HG02571 (cell line): Measurements from ENCODE around the gene COG5.

Experiments
- ATAC-seq: cut with Tn5 transposase; IDR thresholded peaks from one replicate; pipeline ENCODE4 v1.9.1; 2021; ENCODE audit warnings: mild to moderate bottlenecking, moderate library complexity; ENCODE audit not compliant: unreplicated experiment

Gene COG5

DNA sequence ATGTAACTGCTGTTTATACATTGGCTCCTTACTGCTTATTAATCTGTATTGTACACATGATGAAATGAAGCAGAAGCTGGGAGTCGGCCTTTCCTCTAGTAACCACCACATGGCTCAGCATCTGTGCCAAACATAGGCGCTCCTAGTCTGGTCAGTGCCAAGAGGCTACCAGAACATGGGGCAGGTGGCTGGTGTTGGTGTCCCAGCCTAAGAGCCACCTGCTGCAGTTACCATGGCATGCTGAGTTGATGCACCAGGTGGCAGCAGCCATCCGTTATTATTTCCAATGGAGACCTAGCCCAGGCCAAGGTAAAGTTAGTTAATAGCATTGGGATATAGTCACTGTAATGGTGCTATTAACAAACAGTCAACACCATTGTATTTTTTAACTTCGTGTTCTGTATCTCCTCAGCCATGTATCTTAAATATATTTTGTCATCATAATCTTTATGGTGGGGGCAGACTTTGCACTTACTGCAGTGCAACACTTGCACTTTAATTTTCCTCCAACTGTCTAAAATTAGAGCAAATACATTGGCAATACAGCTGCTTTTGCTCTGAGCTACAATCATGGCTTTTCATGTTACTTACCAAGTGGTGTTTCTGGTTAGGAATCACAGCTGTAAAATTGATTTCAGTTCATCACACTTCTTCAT is 361.8 kb downstream of the COG5 start:
- ATAC-seq: no peak

DNA sequence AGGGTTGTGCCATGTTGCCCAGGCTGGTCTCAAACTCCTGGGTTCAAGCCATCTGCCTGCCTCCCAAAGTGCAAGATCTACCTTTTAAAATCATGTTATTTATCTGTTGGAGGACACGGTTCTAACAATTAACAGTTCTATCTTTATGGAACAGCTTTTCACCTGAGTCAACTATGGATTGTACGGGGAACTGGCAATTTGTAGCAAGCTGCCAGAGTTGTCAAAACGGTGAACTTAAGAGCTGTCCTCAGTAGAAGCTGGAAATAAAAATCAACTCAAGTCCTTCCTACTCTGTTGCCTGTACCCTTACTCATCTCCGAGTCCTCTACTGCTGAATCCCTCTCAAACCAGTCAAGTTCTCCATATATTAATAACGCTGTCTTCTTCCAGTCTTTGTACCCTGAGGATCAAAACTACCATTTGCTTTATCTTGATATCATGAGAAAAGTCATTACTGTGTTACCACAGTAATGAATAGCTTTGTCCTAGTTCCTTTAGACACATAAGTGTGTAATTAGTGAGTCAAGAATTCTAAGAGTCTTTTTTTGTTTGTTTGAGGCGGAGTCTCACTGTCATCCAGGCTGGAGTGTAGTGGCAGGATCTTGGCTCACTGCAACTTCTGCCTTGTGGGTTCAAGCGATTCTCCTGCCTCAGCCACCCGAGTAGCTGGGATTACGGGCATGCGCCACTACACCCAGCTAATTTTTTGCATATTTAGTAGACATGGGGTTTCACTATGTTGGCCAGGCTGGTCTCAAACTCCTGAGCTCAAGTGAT is 366.7 kb downstream of the COG5 start:
- no peak for ATAC-seq

GRCh38 chr7:107194052-107194451 is 369.7 kb downstream of the COG5 start:
- ATAC-seq: no peak

DNA sequence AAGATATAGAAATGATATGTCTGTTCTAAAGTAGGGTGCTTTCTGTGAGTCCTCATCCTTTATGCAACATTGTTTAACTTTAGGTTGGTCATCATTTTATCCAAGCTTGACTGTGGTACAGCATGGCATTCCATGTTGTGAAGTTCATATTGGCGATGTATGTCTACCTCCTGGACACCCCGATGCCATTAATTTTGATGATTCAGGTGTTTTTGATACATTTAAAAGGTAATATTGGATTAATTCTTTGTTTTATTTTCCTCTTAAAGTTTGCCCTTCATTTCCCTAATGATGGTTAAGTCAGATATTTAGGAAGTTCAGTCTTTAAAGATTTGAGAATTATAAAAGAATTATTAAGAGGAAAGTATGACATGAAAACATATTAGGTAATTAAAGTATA is 373.6 kb downstream of the COG5 start:
- no peak for ATAC-seq

- no peak for ATAC-seq
Observed at GRCh38 chr7:107187774-107188173, 375.9 kb downstream of the COG5 start.

GRCh38 chr7:107186240-107186639 is 377.5 kb downstream of the COG5 start:
- ATAC-seq: no peak

DNA sequence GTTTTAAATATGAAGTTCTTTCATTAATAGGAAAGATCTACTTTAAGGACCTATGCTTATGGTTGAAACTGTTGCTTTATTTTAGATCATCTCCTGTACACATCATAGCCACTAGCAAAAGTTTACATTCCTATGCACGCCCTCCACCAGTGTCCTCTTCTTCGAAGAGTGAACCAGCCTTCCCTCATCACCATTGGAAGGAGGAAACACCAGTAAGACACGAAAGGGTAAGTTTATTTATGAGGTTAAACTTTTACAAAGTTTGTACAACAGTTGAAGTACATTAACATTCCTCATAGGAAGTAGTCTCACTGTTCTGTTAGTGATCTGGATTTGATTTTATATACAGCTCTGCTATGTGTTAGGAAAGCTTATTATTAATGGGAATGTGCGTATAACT is 378.0 kb downstream of the COG5 start:
- ATAC-seq: no peak

DNA sequence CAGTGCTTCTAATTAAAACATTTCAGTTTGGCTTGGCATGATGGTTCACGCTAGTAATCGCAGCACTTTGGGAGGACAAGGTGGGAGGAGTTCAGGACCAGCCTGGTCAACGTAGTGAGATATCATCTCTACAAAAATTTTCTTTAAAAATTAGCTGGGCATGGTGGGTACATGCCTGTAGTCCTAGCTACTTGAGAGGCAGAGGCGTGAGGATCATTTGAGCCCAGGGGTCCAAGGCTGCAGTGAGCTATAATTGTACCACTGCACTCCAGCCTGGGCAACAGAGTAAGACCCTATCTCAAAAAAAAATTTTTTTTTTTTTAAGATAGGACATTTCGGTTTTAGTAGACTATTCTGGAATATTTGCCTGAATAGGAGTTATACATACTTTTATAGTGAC is 382.5 kb downstream of the COG5 start:
- ATAC-seq: no peak

- ATAC-seq: no peak
Observed at GRCh38 chr7:107180378-107180777, 383.3 kb downstream of the COG5 start.

DNA sequence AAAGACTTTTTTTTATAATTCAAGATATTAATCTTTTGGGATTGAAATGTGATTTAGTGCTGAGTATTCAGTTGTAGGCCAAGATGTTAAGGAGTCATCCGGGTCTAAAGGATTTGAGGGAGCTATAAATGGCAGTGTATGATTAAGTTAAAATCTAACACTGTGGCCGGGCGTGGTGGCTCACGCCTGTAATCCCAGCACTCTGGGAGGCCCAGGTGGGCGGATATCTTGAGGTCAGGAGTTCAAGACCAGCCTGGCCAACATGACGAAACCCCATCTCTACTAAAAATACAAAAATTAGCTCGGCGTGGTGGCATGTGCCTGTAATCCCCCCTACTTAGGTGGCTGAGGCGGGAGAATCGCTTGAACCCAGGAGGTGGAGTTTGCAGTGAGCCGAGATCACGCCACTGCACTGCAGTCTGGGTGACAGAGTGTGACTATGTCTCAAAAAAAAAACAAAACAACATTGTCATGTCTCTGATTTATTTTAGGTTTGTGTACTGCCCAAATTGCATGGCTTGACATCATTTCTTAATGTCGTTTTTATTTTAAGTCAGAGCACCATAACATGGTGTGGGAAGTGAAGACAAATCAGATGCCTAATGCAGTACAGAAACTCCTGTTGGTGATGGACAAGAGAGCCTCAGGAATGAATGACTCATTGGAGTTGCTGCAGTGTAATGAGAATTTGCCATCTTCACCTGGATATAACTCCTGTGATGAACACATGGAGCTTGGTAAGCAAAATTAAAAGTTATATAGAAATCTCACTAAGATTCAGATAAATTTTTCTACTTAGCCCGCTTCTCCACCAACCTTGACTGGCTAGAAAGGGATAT is 384.2 kb downstream of the COG5 start:
- ATAC-seq: no peak

DNA sequence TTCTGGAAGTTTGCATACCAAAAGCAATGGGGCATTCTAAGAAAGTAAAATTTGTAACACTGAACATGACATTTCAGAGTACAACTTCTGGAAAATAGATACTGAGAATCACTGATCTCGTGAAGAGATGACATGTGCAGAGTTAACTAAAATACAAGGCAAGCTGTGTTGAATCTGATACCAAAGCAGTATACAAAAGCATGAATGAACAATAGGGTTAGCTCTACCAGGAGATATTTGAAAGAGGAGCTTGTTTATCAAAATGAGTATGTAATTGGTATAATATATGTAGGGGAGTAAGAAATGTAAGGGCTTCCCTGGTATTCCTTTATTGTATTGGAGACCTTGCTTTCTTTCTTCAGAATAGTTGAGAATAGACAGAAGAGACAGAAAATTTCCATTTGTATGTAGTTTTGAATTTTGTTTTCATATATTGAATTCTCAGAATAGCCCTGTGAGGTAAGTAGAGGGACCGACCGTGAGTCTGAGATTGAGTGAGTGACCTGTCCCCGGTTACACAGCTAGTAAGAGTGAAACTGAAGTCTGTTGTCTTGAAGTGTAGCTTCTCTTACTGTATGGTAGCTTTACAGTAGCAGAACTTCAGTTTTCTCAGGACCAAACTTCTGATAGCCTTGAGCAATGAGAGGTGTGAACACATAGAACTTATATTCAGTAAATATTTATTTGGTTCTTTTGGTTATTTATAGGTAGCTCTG is 389.9 kb downstream of the COG5 start:
- ATAC-seq: no peak

DNA sequence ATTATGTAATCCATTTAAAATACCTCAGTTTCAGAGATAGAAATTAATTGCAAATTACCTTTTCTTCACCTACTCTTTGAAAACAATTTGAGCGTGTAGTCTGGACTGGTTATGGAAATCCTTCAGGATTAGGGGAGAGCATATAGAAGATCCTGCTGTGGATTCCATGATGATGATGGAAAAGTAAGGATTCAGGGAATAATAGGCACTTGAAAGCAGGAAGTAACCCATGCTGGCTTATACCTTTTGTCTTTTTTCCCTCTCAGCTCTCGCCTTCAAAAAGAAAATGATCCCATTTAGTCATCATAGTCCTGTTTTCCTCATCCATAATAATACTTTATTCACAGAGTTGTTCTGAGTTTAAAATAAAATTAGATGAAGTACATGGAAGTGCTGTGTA is 390.5 kb downstream of the COG5 start:
- ATAC-seq: no peak

DNA sequence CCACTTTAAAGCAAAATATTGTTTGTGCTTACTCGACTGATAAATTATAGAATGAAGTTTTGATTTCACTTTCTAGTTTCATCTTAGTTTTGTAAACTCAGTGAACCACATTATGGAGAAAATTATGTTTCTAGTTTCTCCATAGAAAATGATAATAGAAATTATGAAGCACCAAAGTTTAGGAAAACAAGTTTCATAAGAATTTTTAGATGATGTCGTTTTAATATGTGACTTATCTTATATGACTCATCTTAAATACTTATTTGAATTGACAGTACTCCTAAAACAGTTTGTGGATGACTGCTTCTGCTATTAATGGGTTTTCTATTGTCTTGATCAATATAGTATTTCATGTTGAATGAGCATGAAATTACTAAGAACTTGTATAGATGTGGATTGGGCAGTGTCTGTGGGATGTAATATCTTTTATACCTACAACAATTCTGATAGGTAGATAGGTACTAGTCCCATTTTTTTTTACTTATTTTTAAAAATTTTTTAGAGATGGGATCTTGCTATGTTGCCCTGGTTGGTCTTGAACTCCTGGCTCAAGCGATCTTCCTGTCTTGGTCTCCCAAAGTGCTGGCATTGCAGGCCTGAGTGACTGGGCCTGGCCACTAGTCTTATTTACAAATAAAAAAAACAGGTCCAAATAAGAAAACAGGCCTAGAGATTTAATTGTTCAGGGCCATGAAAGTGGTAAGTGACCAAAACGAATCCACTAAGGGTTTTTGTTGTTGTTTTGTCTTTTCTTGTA is 391.3 kb downstream of the COG5 start:
- no peak for ATAC-seq

GRCh38 chr7:107171496-107171895 is 392.2 kb downstream of the COG5 start:
- no peak for ATAC-seq

DNA sequence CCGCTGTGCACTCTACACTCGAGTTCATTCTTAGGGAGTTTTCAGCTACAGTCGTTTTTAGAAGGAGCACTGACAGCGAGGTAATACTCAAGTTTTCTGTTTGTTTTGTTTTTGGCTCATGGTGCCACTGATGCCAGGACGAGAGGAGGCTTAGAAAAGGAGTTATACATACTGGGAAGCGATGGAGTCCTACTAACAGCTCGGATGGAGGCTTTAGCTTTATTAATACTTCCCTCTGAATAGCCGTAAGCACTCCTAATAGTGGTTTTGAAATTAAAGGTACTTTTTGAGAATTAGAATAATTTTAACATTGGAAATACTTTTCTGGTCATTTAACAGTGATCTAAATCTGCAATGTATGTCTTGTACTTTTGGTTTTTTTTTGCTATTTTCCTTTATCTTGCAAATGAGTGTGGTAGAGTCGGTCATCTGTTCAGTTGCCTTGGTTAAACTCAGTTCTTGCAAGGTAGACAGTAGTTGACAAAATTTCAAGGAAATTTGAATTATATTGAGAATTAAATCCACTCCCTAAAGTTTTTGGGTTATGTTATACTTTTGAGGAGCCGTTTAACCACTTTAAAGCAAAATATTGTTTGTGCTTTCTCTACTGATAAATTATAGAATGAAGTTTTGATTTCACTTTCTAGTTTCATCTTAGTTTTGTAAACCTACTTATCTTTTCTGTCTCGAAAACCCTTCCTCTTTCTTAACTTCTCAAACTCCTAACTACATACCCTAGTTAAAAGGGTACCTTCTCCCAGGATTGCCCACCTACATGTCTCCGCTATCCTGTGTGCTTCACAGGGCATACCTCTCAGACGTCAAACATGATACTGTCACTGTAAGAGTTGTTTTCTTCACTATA is 393.4 kb downstream of the COG5 start:
- ATAC-seq: no peak

GRCh38 chr7:107169120-107170050 is 394.3 kb downstream of the COG5 start:
- ATAC-seq: peak; percentile 19

GRCh38 chr7:107168233-107169119 is 395.2 kb downstream of the COG5 start, which contains the start of gene HBP1:
Gene HBP1, plus strand, starts transcription at chr7:107169003. Its CDS starts 10,891 bp downstream, at chr7:107179894.
- ATAC-seq: peak; percentile 86
